ENCODE data around the gene HMGCS2. TPM values are rescaled to one million over a fixed set of nuclear protein-coding genes. Genes with fewer than 3 reads are reported as not detected.

HMGCS2 gene
- total RNA-seq, 1 experiment from 2014 or later: not detected

DNA sequence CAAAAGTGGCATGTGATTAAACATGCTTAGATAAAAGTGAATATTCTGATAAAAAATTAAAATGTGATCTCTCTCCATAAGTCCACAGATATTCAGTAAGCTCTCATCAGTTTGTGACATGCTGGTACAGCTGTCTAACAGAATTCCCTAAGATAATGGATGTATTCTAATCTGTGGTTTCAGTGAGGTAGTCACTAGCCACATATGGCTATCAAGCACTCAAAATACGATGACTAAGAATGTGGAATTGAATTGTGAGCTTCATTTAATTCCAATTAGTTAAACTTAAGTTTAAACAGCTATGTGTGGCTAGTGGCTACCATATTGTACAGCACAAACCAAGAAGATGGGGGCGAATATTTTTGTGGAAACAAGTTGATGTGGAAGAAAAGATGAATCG lies 46.7 kb upstream of the HMGCS2 start:
- H3K4me1 Mint-ChIP-seq (ENCODE audit: low read depth, unreplicated experiment): peaks cover 22% of the 10 kb centered on the region
- intact Hi-C loops (cut with micrococcal nuclease; ENCODE audit: unreplicated experiment): no loop called here
- H3K36me3 Mint-ChIP-seq (ENCODE audit: insufficient read depth, unreplicated experiment): no peaks in the 10 kb centered on the region
- H3K27me3 Mint-ChIP-seq (ENCODE audit: unreplicated experiment): no peaks in the 10 kb centered on the region
- no peak overlapping the region for H3K4me3 Mint-ChIP-seq (ENCODE audit: low read depth, unreplicated experiment)
- H3K27ac Mint-ChIP-seq (ENCODE audit: unreplicated experiment): no peak overlapping the region
- TF ChIP-seq, protein P1, sequence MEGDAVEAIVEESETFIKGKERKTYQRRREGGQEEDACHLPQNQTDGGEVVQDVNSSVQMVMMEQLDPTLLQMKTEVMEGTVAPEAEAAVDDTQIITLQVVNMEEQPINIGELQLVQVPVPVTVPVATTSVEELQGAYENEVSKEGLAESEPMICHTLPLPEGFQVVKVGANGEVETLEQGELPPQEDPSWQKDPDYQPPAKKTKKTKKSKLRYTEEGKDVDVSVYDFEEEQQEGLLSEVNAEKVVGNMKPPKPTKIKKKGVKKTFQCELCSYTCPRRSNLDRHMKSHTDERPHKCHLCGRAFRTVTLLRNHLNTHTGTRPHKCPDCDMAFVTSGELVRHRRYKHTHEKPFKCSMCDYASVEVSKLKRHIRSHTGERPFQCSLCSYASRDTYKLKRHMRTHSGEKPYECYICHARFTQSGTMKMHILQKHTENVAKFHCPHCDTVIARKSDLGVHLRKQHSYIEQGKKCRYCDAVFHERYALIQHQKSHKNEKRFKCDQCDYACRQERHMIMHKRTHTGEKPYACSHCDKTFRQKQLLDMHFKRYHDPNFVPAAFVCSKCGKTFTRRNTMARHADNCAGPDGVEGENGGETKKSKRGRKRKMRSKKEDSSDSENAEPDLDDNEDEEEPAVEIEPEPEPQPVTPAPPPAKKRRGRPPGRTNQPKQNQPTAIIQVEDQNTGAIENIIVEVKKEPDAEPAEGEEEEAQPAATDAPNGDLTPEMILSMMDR (IDR thresholded peaks at IDR 0.05; ENCODE audit: unreplicated experiment): no peak
- DNase-seq: no peak
- H3K9me3 Mint-ChIP-seq (ENCODE audit: low read depth, unreplicated experiment): no peaks in the 10 kb centered on the region
- CTCF ChIA-PET: no interaction called here
- no TSS peak for BruUV-seq (replicated peaks)

DNA sequence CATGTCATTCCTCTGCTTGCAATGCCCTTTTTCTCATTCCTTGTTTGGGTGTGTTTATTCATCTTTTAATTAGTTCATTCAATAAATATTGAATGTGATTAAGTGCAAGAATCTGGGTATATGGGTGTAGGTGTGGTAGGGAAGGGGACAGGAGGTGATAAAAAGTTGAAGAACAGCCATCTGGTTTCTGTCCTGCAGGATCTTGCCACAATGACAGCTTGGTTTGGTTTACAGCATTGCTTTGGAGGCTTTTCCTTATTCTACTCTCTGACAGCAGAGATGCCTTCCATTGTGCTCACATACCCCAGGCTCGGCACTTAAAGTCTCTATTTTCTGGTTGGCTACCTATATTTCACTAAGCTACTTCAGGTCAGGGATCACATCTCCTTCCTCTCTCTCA lies 45.6 kb upstream of the HMGCS2 start:
- CTCF ChIA-PET: no interaction called here
- Mint-ChIP-seq H3K4me1 (ENCODE audit: low read depth, unreplicated experiment) (peaks cover 22% of the 10 kb centered on the region), H3K27me3 (ENCODE audit: unreplicated experiment) (no peaks in the 10 kb centered on the region), H3K4me3 (ENCODE audit: low read depth, unreplicated experiment) (no peak overlapping the region), H3K36me3 (ENCODE audit: insufficient read depth, unreplicated experiment) (no peaks in the 10 kb centered on the region), H3K27ac (ENCODE audit: unreplicated experiment) (no peak overlapping the region), H3K9me3 (ENCODE audit: low read depth, unreplicated experiment) (no peaks in the 10 kb centered on the region)
- DNase-seq: no peak
- BruUV-seq (replicated peaks): no TSS peak
- intact Hi-C loops (cut with micrococcal nuclease; ENCODE audit: unreplicated experiment): no loop called here
- TF ChIP-seq, protein P1 (IDR thresholded peaks at IDR 0.05; ENCODE audit: unreplicated experiment): no peak

DNA sequence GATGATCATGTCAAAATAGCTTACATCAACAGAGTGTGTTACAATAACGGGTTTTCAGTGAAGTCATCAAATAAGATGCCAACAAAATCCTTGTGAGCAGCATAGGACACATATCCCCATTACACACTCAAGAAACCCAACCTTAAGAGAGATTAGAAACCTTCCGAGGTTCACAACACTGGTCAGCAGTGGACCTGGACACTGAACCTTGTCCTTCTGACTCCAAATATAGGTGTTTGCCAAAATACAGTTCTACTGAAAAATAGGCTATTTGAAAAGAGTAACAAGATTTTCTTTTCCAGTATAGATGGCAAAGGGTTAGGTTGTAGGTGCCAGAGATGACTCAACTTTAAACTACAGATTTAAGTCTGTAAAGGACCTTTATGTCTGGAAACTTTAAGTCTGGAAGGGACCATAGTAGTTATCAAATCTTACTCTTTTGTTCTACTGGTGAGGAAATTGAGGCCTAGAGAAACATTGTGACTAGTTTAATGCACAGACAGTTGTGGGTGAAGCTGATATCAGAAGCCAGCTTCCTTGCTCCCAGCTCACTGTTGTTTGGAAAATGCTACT lies 43.4 kb upstream of the HMGCS2 start:
- Mint-ChIP-seq H3K9me3 (ENCODE audit: low read depth, unreplicated experiment) (no peaks in the 10 kb centered on the region), H3K27ac (ENCODE audit: unreplicated experiment) (no peak overlapping the region), H3K27me3 (ENCODE audit: unreplicated experiment) (no peaks in the 10 kb centered on the region), H3K4me1 (ENCODE audit: low read depth, unreplicated experiment) (peaks cover 19% of the 10 kb centered on the region), H3K4me3 (ENCODE audit: low read depth, unreplicated experiment) (no peak overlapping the region), H3K36me3 (ENCODE audit: insufficient read depth, unreplicated experiment) (no peaks in the 10 kb centered on the region)
- no TSS peak for BruUV-seq (replicated peaks)
- CTCF ChIA-PET: no interaction called here
- no peak for DNase-seq
- intact Hi-C loops (cut with micrococcal nuclease; ENCODE audit: unreplicated experiment): no loop called here
- TF ChIP-seq, protein P1 (IDR thresholded peaks at IDR 0.05; ENCODE audit: unreplicated experiment): no peak

DNA sequence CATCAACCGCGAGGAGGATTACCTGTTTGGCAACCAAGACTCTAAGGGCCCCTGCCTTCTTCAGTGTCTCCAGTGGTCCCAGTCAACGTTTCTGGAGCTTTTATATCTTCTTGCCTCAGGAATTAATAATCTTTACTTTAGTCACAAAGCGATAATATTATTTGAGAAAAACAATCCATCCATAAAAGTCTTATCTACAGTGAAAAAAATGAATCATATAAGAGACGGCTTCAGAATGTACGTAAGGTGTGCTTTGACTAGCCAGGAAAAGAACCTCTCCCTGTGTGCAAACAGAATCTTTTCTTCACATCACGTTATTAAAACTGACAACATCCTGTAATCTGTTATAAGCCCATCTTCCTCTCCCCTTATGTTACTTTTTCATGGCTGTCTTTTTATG lies 42.7 kb upstream of the HMGCS2 start, which contains the start of gene REG4:
REG4 (minus strand) TSS at position 74 of the 400 bp plus-strand sequence. CDS start 2,691 bp downstream, outside the sequence.
- TF ChIP-seq, protein P1 (IDR thresholded peaks at IDR 0.05; ENCODE audit: unreplicated experiment): no peak
- no peak for DNase-seq
- CTCF ChIA-PET: no interaction called here
- Mint-ChIP-seq H3K4me3 (ENCODE audit: low read depth, unreplicated experiment) (no peak within 1 kb of the TSS), H3K27me3 (ENCODE audit: unreplicated experiment) (no peaks in the 10 kb centered on the region), H3K27ac (ENCODE audit: unreplicated experiment) (no peak within 1 kb of the TSS), H3K36me3 (ENCODE audit: insufficient read depth, unreplicated experiment) (no peaks in the 10 kb centered on the region), H3K9me3 (ENCODE audit: low read depth, unreplicated experiment) (no peaks in the 10 kb centered on the region), H3K4me1 (ENCODE audit: low read depth, unreplicated experiment) (peaks cover 12% of the 10 kb centered on the region)
- intact Hi-C loops (cut with micrococcal nuclease; ENCODE audit: unreplicated experiment): no loop called here
- no TSS peak for BruUV-seq (replicated peaks)
